ENCODE measurements around the gene ARHGEF16. TPM values are rescaled to one million over a fixed set of nuclear protein-coding genes. Genes with fewer than 3 reads are reported as not detected.

The ARHGEF16 gene
- total RNA-seq, 1 donor from 2014 or later = not detected

- DNase-seq (ENCODE audit: low spot score) = no peak
- H3K4me3 Mint-ChIP-seq = no peak overlapping the region
- no peaks in the 10 kb centered on the region for H3K4me1 Mint-ChIP-seq (ENCODE audit: low read depth)
- H3K27me3 Mint-ChIP-seq (ENCODE audit: insufficient read depth) = peaks cover 5% of the 10 kb centered on the region
- no peaks in the 10 kb centered on the region for H3K9me3 Mint-ChIP-seq
- H3K36me3 Mint-ChIP-seq (ENCODE audit: low read depth) = no peaks in the 10 kb centered on the region
- intact Hi-C loops (cut with micrococcal nuclease) = no loop called here
- H3K27ac Mint-ChIP-seq = no peak overlapping the region
Measured at GRCh38 chr1:3450202-3450863, 4.1 kb upstream of the ARHGEF16 start.

GRCh38 chr1:3450983-3451382, 3.5 kb upstream of the ARHGEF16 start:
- H3K4me1 Mint-ChIP-seq (ENCODE audit: low read depth) = no peaks in the 10 kb centered on the region
- no peaks in the 10 kb centered on the region for H3K36me3 Mint-ChIP-seq (ENCODE audit: low read depth)
- peaks cover 10% of the 10 kb centered on the region for H3K27me3 Mint-ChIP-seq (ENCODE audit: insufficient read depth)
- H3K9me3 Mint-ChIP-seq = no peaks in the 10 kb centered on the region
- intact Hi-C loops (cut with micrococcal nuclease) = no loop called here
- no peak overlapping the region for H3K27ac Mint-ChIP-seq
- no peak for DNase-seq (ENCODE audit: low spot score)
- no peak overlapping the region for H3K4me3 Mint-ChIP-seq

DNA sequence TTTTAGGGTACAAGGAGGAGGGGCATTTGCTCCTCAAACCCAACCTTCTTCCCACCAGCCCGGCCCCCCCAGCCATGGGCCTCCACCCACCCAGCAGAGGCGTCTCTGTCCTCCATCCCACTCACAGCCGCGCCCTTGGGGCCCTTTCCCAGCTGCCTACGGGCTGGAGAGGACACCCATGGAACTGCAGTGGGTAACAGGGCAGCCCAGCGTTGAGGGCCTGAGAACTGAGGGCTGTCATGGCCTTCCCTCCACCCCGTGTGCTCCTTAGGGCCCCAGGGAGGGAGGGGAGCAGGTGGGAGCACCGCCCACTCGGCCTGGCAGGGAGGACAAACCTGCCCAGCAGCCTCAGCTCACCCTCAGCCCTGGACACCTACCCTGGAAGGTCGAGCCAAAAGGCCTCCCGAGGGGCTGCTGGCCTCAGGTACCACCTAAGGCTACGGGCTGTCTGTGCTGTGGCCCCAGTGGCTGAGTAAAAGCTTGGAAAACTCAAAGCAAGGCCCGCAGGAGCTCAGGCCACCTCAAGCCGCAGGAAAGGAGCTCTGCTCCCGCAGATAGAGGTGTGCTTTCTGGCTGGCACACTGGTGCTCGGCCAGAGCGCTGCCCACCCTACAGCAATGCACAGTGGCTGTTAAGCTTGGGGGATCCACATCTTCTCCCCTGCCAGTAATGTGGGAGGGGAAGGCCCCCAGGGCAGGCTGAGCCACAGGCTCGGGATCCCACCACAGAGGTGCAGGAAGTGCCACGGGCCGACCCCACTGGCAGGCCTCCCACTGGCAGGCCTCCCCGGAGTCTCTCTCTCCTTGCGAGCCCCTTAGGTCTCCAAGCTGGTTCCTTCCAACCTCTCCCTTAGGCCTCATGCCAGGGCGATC, 2.2 kb upstream of the ARHGEF16 start:
- intact Hi-C loops (cut with micrococcal nuclease) = no loop called here
- Mint-ChIP-seq H3K9me3 (no peaks in the 10 kb centered on the region), H3K27ac (no peak overlapping the region), H3K36me3 (ENCODE audit: low read depth) (no peaks in the 10 kb centered on the region), H3K4me1 (ENCODE audit: low read depth) (no peaks in the 10 kb centered on the region), H3K4me3 (no peak overlapping the region), H3K27me3 (ENCODE audit: insufficient read depth) (peaks cover 10% of the 10 kb centered on the region)
- DNase-seq (ENCODE audit: low spot score) = no peak

DNA sequence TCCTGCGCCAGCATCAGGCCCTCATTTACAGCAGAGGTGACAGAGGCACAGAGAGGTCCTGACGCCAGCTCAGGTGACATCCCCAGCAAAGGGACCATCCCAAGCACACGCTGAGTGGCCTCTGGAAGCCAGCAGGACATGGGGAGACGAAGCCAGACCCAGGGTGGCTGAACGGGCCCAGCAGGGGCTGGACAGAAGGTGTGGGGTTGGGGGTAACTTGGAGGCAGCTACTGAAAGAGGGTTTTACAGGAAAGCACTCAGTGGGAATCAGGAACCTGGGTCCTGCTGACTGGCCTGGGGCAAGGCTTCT, 1.6 kb upstream of the ARHGEF16 start:
- Mint-ChIP-seq H3K27ac (no peak overlapping the region), H3K9me3 (no peaks in the 10 kb centered on the region), H3K27me3 (ENCODE audit: insufficient read depth) (peaks cover 12% of the 10 kb centered on the region), H3K36me3 (ENCODE audit: low read depth) (no peaks in the 10 kb centered on the region), H3K4me3 (no peak overlapping the region), H3K4me1 (ENCODE audit: low read depth) (no peaks in the 10 kb centered on the region)
- no peak for DNase-seq (ENCODE audit: low spot score)
- intact Hi-C loops (cut with micrococcal nuclease) = loop anchor here (1.0 kb wide), 2 partner anchors 31 to 166 kb away; no protein-coding TSS in a partner anchor

DNA sequence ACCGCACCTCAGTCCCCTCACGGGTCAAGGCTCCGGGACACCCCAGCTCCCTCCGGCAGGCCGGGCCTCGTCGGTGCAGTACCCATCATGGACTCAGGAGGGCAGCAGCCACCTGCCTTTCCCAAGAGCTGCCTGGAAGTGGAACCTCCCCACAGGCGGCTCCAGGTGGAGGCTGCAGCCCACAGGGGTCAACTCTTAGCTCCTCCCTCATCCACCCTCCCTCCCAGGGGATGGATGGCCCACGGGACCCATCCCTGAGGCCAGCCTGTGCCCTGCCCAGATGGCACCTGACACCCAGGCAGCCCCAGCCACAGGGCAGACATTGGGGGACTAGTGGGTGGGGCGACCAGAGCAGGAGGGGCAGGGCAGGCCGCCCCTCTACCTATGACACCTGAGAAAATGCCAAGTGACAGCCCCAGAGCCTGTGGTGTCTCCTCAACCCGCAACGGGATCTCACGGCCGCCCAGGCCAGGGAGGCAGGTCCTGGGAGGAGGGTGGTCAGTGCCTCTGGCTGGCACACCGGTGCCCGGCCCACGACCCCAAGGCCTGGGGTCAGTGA, 1.2 kb upstream of the ARHGEF16 start:
- no peaks in the 10 kb centered on the region for H3K9me3 Mint-ChIP-seq
- no peak overlapping the region for H3K4me3 Mint-ChIP-seq
- H3K27ac Mint-ChIP-seq = no peak overlapping the region
- peaks cover 12% of the 10 kb centered on the region for H3K27me3 Mint-ChIP-seq (ENCODE audit: insufficient read depth)
- no peaks in the 10 kb centered on the region for H3K4me1 Mint-ChIP-seq (ENCODE audit: low read depth)
- intact Hi-C loops (cut with micrococcal nuclease) = loop anchor here (1.0 kb wide), 2 partner anchors 31 to 166 kb away; no protein-coding TSS in a partner anchor
- DNase-seq (ENCODE audit: low spot score) = peak; percentile 56
- no peaks in the 10 kb centered on the region for H3K36me3 Mint-ChIP-seq (ENCODE audit: low read depth)

DNA sequence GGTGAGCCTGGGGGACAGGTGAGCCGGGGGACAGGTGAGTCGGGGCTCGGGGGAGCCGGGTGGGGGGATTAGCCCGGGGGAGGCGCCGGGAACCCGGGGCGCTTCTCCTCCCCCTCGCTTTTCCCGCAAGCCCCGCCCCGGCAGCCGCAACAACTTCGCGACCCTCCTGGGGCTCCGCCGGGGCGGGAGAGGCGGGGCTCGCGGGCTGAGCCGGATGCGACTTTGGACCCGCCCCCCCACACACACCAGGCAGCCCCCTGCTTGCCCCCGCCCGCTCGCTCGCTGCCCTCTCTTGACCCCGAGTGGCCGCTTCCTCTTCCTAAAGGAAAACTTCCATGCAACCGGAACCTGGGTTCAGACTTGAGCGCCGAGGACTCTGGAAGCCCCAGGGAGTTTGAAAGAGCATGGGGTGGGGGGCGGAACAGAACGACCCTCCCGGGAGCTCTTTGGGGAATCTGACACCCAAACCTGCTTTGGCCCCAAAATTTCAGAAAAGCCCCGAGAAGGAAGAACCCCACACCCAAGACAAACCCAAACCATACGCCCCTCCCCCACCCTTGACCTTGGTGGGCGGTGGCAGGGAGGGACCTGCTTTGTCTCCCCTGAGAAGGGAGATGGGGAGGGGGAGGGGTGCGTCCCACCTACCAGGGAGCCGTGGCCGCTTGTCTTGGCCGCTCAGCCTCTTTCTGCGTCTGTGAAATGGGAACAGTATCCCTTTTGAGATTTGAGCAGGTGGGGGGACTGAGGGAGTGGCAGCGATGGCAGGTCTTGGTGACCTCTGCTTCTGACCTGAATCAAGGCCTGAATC, 550 bp downstream of the ARHGEF16 start:
- no peak overlapping the region for H3K4me3 Mint-ChIP-seq
- H3K4me1 Mint-ChIP-seq (ENCODE audit: low read depth) = no peaks in the 10 kb centered on the region
- H3K36me3 Mint-ChIP-seq (ENCODE audit: low read depth) = no peaks in the 10 kb centered on the region
- peaks cover 12% of the 10 kb centered on the region for H3K27me3 Mint-ChIP-seq (ENCODE audit: insufficient read depth)
- no peak for DNase-seq (ENCODE audit: low spot score)
- no peak overlapping the region for H3K27ac Mint-ChIP-seq
- intact Hi-C loops (cut with micrococcal nuclease) = no loop called here
- no peaks in the 10 kb centered on the region for H3K9me3 Mint-ChIP-seq

DNA sequence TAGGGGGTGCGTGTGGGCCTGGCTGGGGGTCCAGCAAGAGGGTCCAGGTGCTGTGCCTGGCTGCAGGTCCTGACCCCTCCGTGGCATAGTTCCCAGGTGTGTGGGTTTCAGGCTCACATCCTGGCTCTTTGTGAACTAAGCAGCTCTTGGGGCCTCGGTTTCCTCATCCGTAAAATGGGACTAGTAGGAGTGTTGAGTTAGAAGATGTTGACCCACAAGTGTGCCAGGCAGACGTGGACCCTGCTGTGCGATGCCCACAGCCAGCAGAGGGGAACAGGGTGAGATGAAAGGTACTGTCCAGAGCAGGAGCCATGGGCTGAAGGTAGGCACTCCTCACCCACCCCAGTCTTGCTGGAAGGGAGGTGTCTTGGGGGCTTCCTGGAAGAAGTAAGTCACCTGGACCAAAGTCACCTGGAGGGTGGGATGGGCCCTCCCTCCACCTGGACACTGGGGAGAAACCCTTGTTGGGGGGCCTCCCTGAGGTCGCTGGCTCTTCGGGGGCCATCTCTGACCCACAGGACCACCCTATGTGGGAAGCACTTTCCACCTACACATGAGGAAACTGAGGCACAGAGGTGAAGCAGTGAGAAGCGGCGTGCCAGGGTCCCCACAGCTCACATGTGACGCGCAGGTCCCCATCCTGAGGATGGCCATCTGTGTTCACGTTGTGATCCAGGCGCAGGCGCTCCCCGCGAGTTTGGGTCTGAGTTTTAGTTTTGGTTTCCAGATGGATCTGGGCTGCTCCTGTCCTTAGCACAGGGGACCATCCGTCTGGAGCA, 1.4 kb downstream of the ARHGEF16 start:
- no peak for DNase-seq (ENCODE audit: low spot score)
- Mint-ChIP-seq H3K4me1 (ENCODE audit: low read depth) (no peaks in the 10 kb centered on the region), H3K27me3 (ENCODE audit: insufficient read depth) (peaks cover 12% of the 10 kb centered on the region), H3K36me3 (ENCODE audit: low read depth) (no peaks in the 10 kb centered on the region), H3K27ac (no peak overlapping the region), H3K9me3 (no peaks in the 10 kb centered on the region), H3K4me3 (no peak overlapping the region)
- intact Hi-C loops (cut with micrococcal nuclease) = no loop called here

GRCh38 chr1:3456449-3456963, 2.0 kb downstream of the ARHGEF16 start:
- H3K4me3 Mint-ChIP-seq = no peak overlapping the region
- DNase-seq (ENCODE audit: low spot score) = no peak
- H3K27ac Mint-ChIP-seq = no peak overlapping the region
- H3K27me3 Mint-ChIP-seq (ENCODE audit: insufficient read depth) = peaks cover 12% of the 10 kb centered on the region
- H3K9me3 Mint-ChIP-seq = no peaks in the 10 kb centered on the region
- H3K36me3 Mint-ChIP-seq (ENCODE audit: low read depth) = no peaks in the 10 kb centered on the region
- no peaks in the 10 kb centered on the region for H3K4me1 Mint-ChIP-seq (ENCODE audit: low read depth)
- intact Hi-C loops (cut with micrococcal nuclease) = no loop called here

GRCh38 chr1:3456964-3457909, 2.8 kb downstream of the ARHGEF16 start:
- intact Hi-C loops (cut with micrococcal nuclease) = no loop called here

DNA sequence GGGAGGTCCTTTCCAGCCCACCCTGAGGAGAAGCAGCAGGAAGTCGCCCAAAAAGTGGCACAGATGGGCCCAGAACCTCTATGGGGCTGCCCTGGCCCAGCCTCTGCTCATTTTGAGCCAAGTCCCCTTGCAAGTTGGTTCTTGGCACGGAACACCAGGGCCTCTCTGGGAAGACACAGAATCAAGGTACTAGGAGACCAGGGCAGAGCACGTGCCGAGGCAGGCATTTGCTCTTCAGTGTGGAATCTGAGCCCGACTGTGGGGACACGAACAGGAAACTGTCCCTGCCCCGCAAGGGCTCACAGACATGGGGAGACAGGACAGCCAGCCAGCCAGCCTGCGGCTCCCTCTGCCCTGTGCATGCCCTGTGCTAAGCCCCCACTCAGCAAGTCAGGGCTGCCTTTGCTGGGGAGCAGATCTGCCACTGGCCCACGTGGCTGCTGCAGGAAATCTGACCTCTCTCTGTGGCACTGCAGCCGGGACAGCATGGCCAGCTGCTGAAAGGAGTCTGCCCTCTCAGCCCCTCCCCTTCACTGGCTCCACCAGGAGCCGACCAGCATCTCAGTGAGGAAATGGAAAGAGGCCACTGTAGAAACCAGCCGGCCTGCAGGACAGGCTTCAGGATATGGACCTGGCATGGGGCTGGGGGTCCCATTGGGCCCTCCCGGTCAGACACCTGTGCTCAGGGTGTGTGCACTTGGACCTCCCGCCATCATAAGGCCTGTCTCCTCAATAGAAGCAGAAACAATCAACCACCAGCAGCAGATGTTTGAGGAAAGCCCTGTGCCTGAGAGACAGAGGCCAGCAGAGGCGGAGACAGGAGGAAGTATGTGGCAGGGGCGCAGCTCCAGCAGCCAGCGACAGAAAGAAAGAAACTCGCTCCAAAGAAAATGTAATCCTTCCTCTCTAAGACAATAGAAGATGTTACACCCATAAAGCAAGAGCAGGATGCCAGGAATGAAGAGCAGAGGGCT, 3.7 kb downstream of the ARHGEF16 start:
- no peaks in the 10 kb centered on the region for H3K36me3 Mint-ChIP-seq (ENCODE audit: low read depth)
- H3K4me1 Mint-ChIP-seq (ENCODE audit: low read depth) = no peaks in the 10 kb centered on the region
- no peak for DNase-seq (ENCODE audit: low spot score)
- no peak overlapping the region for H3K4me3 Mint-ChIP-seq
- H3K27ac Mint-ChIP-seq = no peak overlapping the region
- no peaks in the 10 kb centered on the region for H3K9me3 Mint-ChIP-seq
- intact Hi-C loops (cut with micrococcal nuclease) = no loop called here
- H3K27me3 Mint-ChIP-seq (ENCODE audit: insufficient read depth) = peaks cover 11% of the 10 kb centered on the region

More at GRCh38 chr1:3456964-3457909, 2.8 kb downstream of the ARHGEF16 start:
- Mint-ChIP-seq H3K27ac (no peak overlapping the region), H3K9me3 (no peaks in the 10 kb centered on the region), H3K4me3 (no peak overlapping the region), H3K36me3 (ENCODE audit: low read depth) (no peaks in the 10 kb centered on the region), H3K27me3 (ENCODE audit: insufficient read depth) (peaks cover 12% of the 10 kb centered on the region), H3K4me1 (ENCODE audit: low read depth) (no peaks in the 10 kb centered on the region)
- no peak for DNase-seq (ENCODE audit: low spot score)

All from activated T-helper 1 cell treated with anti-CD3 and anti-CD28 coated beads, Interleukin-12 subunit alpha, Interleukin-12 subunit beta, Interleukin-2, Interleukin-4 antibody, amounts not matched to agents 30 ng/mL and 10 ng/mL and 1 ng/mL, durations not matched to agents 14 hours and 24 hours and 36 hours (primary cell).